ENCODE measurements around the gene LMOD2. TPM values are rescaled to one million over a fixed set of nuclear protein-coding genes. Genes with fewer than 3 reads are reported as not detected.

Gene LMOD2
- total RNA-seq, 1 donor from 2014 or later: not detected

DNA sequence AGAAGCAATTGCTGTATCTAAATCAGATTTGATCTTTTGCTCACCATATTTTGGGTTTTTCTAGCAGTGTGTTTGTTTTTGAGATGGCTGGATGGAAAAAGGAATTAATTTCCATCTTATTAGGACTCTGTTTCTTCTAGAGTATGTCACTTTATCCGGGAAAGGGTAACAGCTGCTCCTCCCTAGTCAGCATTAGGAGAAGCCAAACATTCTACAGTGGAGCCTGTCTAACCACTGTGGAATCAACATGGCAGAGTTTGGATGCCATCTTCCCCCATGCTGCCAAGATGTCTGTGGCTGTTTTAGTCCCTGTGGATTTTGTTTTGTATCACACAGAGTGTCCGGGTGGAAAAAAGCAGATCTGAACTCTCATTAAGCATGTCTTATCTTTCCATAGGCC, 16.0 kb upstream of the LMOD2 start:
- no peak for DNase-seq (ENCODE audit: extremely low read depth, low read depth, low spot score)

DNA sequence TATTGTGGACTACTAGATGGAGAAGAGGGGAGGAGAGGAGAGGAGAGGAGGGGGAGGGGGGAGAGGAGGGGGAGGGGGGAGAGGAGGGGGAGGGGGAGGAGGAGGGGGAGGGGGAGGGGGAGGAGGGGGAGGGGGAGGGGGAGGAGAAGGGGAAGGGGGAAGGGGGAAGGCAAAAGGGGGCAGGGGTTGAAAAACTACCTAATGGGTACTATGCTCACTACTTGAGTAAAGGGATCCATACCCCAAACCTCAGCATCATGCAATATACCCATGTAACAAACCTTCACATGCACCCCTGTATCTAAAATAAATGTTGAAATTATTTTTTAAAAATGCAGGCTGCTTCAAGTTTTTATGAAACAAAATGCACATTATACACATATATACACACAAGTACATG, 15.1 kb upstream of the LMOD2 start:
- DNase-seq (ENCODE audit: extremely low read depth, low read depth, low spot score): no peak

DNA sequence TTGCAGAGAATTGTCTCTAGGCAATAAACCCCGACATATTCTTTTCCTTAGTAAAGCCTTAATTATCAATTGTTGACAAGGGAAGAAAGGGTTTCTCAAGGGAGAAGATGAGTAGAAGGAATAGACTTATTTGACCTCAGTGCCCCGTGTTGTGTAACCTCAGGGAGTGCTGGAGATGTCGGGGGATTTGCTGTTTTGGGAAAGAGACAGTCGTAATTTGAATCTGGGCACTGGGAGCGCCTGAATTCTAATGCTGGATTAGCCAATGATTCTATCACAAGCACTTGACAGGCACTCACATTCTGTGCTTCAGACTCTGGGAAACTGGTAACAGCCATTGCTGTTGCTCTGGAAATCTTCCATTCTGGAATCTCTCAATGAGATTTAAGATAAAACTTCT, 13.8 kb upstream of the LMOD2 start:
- no peak for DNase-seq (ENCODE audit: extremely low read depth, low read depth, low spot score)

DNA sequence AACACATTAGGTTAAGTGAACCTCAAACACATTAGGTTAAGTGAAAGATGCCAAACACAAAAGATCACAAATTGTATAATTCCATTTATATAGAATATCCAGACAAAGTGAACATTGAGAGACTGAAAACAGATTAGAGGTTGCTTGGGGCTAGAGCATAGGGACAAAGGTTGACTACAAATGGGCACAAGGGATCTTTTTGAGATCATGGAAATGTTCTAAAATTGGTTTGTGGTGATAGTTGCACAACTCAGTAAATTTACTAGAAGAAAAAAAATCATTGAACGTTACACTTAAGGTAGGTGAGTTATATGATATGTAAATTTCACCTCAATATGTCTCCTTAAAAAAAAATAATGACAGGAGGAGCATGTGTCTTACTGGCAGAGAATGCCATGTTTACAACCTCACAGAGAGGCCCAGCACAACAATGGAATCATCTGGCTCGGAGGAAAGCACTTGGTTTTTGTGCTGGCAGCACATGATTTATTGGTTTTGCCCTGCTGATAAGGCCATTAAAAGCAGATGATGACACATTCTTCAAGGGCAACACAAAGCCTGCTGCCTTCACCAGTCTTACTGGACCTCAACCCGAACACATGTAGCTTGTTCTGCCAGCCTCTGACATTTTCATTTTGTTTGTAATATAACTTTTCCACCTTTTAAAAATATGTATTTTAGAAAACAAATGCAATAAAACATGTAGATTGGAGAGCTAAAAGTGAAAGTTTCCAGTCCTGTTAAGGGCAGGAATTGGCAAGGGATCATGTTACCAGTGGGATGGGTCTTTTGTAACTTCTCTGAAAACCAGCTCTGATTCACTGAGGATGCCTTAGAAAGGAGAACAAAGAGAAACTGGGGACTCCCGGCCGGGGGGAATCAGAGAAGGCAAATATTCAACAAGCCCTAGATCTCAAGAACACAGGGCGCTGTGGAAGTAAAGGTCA, 11.9 kb upstream of the LMOD2 start:
- peak; percentile 81 for DNase-seq (ENCODE audit: extremely low read depth, low read depth, low spot score)

DNA sequence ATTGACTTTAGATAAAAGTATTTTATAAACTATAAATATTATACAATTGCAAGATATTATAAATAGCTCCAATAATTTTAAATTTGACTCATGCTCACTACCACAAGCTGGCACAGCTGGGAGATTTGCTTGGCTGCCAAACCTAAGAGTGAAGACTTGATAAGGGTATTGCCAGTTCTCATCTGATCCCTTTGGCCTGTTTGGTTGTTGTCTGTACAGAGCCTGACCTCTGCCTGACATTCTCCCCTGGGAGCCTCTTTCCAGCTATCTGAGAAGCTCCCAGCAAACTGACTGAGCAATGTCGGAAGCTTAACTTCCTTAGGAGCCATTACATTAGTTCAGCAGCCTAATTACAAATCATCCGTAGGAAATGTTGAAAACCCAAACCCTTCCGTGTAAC, 10.2 kb upstream of the LMOD2 start:
- DNase-seq (ENCODE audit: extremely low read depth, low read depth, low spot score): no peak

DNA sequence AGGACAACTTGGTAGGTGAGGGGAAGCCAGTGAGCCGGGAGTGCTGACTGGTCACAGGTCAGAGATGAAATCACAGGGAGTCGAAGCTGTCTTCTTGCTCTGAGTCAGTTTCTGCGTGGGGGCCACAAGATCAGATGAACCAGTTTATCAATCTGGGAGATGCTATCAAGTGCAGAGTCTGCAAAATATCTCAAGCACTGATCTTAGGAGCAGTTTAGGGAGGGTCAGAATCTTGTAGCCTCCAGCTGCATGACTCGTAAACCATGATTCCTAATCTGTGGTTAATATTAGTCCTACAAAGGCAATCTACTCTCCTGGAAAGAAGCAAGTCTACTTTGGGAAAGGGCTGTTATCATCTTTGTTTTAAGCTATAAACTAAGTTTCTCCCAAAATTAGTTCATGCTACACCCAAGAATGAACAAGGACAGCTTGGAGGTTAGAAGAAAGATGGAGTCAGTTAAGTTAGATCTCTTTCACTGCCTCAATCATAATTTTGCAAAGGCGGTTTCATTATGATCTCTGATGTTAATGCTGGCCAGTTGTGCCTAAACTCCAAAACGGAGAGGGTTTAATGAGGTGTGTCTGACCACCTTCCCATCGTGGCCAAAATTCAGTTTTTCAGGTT, 8.4 kb upstream of the LMOD2 start:
- no peak for DNase-seq (ENCODE audit: extremely low read depth, low read depth, low spot score)

DNA sequence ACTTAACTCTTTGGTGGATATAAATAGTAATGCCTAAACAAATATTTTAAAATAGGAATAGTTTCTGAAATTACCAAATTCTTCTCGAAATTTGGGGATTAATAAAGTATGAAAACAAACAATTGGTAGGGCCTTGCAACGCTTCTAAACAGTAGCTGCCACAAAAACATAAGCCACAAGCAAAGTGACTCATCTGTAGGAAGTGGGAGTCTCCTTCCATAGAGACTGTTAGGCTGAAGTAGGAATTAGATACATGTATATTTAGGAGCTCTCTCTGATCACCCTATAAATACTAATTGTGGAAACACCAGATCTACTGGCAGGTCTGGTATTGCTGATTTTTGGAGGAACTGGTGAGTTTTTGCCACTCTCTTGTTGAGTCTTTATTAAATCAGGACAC, 5.7 kb upstream of the LMOD2 start:
- no peak for DNase-seq (ENCODE audit: extremely low read depth, low read depth, low spot score)

DNA sequence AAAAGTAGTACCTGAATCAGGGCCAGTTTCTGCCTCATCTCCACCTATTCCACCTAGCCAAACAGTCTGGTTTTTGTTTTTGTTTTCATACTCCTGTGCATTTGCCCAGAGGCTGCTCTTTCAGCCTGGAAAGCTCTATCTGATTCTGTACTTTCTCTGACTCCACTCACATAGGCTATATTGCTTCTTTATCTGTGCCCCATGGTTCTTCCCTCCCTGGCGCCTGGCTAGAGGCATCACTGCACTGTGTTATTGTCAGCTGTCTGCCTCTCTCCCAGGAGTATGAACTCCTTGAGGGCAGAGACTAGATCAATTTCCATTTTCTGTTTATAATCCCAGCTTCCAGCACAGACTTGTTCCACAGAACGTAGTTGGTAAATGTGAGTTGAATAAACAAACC, 5.1 kb upstream of the LMOD2 start:
- DNase-seq (ENCODE audit: extremely low read depth, low read depth, low spot score): no peak

DNA sequence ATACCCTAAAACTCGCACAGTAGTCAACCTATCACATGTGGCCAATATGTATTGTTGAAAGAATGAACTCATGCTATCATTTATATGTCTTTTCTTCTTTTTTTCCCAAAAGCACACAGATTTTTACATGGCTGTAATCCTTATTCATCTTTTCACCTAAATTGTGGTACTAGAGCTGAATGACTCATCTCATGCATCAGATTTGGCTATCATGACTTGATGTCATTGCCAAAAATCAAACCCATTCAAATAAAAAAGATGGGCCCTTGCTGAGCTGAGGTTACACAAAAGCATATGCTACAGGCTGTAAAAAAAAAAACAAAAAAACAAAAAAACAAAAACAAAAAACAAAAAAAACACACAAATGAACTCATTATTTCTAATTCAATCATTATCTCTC, 3.3 kb upstream of the LMOD2 start:
- DNase-seq (ENCODE audit: extremely low read depth, low read depth, low spot score): no peak

DNA sequence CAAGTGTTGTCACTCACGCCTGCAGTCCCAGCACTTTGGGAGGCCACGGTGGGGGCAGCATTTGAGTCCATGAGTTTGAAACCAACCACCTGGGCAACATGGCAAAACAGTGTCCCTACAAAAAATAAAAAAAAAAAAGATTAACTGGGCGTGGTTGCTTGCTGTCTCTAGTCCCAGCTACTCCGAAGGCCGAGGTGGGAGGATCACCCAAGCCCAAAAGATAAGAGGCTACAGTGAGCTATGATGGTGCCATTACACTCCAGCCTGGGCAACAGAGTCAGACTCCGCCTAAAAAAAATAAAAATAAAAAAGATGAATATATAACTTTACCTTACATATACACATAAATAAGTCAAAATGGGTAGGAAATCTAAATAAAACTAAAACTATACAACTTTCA, 2.5 kb upstream of the LMOD2 start:
- no peak for DNase-seq (ENCODE audit: extremely low read depth, low read depth, low spot score)

DNA sequence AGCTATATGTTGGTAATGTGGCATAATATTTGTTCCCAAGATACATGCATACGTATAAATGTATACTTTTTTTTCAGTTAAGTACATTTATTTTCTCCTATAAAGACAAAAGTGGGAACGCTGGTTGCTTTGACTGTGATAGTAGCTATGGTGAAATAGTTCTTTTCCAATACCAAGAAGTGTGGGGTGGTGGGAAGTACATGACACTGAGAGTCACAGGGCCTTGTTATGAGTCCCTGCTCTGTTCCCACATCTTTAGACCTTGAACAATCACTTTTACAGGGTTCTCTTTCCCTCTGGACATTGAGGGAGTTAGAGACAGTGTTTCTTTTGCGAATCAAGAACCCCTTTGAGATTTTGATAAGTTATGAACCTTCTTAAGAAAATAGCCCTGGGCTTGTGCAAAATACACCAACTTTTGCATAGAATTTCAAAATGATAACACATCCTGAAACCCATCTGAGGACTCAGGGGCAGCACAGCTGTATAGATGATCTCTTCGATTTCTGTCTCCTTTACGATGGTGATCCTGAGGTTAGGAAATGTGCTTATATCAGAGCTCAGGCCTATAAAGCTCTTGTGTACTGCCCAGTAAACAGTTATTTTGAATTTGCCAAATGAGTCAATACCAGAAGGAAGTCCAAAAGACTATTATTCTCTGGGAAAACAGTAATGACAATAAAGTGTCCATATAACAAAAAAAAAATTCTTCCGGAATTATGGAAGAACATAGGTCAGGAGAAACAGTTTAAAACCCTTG, 1.1 kb downstream of the LMOD2 start:
- no peak for DNase-seq (ENCODE audit: extremely low read depth, low read depth, low spot score)

DNA sequence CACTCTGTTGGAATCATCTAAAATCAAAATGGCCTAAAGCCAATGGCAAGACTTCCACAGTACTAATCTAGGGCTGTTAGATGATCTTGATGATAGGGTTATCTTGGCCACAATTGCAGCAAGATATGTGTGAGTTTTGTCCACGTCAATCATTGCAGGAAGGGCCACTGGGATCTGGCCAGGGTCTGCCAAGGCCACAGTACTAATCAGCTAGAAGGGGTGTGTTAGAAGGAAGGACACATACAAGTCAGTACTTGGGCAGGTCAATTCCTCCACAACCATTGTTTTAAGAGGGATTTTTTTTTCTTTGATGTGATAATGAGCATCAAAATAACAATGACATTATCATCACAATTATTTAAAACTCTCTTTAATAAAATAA, 1.6 kb downstream of the LMOD2 start:
- no peak for DNase-seq (ENCODE audit: extremely low read depth, low read depth, low spot score)

DNA sequence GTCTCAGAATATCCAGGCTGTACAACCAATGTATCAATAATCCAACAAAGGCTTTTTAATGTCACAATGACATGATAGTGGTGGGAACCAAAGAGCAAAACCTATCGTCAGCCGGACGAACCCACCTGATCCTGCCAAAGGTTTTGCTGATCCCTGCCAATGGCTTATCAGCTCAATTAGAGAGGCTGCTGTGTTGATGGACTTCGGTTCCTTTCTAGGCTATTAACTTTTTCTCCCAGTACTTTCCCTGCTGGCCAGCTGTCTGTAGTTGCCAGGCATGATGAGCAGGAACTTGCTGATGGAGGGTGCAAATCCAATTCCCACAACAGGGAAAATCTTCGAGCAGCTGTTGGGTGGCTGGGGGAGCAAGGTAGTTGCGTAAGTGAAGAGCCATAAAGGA, 2.4 kb downstream of the LMOD2 start:
- DNase-seq (ENCODE audit: extremely low read depth, low read depth, low spot score): no peak

DNA sequence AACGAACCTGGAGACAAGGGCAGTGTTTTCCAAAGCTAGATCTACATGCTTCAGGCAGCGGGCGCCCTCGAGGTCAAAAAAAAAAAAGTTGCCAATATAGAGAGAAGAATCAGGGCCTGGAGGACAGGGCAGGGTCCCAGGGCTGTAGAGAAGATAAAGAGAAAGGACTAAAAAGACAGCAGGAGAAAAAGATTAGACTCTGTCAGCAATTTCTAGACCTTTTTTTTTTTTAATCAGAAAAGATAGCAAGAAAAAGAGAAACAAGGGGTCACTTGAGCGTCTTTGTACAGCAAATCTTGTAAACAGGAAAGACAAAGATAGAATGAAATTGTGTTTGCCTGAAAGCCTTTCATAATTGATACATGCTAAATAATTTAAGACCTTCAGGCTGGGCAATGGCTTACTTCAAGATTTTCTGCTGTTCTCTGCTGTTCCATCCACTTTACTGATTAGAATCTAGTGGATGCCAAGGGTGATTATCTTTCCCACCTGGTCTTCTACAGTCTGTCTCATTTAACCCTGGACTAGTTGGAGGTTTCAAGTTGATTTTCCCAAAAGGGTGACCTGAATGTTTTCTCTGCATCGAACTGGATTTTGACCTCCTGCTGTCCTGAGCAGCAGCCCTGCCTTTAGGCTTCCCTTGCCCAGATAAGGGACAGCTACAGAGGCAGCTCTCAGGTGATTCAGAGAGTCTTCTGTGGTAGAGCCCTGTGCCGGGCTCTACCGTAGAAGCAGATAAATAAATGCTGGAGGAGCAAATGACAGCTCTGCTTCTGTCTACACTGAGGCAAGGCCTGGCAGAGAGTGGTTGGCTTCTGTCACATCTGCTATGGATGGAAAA, 5.1 kb downstream of the LMOD2 start:
- no peak for DNase-seq (ENCODE audit: extremely low read depth, low read depth, low spot score)

DNA sequence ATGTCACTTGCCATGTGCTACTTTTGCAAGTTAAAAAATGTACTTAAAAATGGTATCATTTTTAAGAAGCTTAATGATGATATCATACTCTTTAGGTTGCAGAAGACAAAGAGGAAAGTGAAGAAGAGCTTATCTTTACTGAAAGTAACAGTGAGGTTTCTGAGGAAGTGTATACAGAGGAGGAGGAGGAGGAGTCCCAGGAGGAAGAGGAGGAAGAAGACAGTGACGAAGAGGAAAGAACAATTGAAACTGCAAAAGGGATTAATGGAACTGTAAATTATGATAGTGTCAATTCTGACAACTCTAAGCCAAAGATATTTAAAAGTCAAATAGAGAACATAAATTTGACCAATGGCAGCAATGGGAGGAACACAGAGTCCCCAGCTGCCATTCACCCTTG, 6.1 kb downstream of the LMOD2 start:
- no peak for DNase-seq (ENCODE audit: extremely low read depth, low read depth, low spot score)

DNA sequence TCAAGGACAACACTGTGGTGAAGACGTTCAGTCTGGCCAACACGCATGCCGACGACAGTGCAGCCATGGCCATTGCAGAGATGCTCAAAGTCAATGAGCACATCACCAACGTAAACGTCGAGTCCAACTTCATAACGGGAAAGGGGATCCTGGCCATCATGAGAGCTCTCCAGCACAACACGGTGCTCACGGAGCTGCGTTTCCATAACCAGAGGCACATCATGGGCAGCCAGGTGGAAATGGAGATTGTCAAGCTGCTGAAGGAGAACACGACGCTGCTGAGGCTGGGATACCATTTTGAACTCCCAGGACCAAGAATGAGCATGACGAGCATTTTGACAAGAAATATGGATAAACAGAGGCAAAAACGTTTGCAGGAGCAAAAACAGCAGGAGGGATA, 6.6 kb downstream of the LMOD2 start:
- DNase-seq (ENCODE audit: extremely low read depth, low read depth, low spot score): no peak

DNA sequence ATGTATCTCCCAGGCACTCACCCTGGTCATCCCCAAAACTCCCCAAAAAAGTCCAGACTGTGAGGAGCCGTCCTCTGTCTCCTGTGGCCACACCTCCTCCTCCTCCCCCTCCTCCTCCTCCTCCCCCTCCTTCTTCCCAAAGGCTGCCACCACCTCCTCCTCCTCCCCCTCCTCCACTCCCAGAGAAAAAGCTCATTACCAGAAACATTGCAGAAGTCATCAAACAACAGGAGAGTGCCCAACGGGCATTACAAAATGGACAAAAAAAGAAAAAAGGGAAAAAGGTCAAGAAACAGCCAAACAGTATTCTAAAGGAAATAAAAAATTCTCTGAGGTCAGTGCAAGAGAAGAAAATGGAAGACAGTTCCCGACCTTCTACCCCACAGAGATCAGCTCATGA, 7.1 kb downstream of the LMOD2 start:
- no peak for DNase-seq (ENCODE audit: extremely low read depth, low read depth, low spot score)

DNA sequence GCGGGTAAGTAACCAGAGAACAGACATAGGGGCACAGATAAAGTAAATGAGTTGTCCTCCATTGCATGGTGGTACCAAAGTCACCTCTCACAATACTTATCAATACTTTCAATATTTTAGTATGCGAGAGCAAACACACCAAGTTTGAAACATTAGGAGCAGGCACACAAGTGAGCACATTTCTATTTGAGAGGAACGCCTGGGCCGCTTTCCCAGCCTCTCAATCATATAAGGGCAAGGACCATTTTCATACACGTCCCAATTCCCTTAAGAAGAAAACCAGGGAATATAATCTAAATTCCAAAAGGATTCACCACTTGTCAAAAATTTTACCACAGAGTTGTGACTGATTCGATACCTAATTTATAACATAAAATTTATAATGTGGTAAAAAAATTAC, 7.5 kb downstream of the LMOD2 start:
- no peak for DNase-seq (ENCODE audit: extremely low read depth, low read depth, low spot score)

DNA sequence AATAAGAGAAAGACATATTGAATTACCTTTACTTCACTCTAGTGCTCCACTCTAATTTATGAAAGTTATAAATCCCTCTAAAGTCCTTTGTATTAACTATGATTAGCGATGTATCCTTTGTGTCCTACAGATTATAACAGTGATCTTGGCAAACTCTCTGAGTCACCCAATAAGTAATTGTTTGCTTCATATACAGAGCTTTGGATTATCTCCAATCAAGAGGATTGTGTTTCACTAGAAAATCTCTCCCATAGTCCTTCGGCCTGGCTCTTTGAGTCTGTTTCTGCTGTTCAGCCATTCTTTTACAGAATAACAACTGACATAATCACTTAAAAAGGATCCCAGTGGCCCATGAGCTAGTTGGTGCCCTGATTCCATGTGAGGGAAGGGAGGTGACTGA, 9.5 kb downstream of the LMOD2 start:
- DNase-seq (ENCODE audit: extremely low read depth, low read depth, low spot score): no peak

DNA sequence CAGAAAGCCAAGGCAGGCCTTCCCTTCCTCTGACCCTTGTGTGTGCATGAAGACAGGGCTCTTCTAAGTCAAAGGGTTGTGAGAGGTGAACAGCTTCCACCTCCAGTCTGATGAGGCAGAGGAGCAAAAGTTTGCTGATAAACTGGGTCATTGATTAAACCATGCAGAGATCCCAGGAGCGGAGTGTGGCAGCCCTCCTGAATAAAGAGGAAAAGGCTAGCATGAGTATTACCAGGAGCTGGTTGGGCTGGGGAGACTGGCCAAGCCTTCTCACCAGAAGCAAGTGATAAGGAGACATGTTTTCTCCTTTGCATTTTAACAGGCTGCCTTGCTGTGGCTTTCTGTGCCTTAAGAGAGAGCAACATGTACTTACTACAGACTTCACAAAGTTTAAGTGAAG, 10.2 kb downstream of the LMOD2 start:
- DNase-seq (ENCODE audit: extremely low read depth, low read depth, low spot score): no peak

DNA sequence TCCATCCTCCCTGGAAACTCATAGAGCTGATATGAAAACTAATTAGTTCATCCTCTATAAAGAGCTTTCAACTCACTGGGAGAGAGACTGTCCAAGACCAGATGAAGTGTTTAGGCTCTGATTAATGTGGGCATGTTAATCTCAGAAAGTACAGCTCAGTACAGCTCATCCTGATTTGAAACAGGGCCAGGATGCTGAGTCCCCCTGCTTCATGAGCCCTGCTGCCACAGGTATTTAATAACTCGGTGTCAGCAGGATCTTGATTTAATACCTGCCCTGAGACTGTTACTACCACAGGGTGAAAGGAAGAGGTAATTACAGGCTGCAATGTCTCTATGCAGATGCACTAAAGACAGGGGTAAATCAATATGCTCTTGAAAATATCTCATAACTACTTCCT, 10.8 kb downstream of the LMOD2 start:
- no peak for DNase-seq (ENCODE audit: extremely low read depth, low read depth, low spot score)
